ENCODE measurements around the gene PTPA.

DNA sequence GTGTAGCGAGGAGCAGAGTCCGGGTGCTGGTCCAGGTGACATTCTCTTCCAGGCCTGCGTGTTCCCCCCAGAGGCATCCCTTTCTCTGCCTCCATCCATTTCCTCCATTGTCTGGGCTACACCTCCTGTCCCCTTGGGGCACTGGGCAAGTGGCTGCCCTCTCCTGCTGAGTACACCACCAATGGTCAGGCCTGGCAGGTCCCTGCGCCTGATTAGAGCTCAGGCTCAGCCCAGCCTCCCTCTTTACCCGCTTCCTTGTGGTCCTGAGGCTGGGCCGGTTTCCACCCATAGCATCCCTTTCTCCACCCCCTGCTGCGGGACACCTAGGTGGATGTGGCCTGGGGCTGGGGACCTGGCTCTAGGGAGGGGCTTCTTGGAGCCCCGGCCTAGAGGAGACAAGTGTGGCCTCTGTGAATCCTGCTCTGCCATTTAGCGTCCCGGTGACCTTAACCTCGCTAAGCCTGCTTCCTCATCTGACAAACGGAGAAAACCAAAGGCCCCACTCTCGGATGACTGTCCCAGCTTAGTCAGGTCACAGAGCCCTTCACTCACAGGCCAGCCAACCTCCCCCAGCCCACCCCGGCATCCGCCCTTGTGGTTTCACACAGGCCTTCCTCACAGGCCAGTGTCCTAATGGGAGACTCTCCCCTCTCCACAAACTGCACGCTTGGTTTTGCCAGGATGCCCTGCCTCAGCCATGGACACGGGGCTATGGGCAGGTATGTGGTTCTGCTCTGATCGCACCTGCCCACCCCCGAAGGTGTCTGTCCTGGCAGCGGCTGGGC, 17.4 kb upstream of the PTPA start:
- TF ChIP-seq, protein P1, sequence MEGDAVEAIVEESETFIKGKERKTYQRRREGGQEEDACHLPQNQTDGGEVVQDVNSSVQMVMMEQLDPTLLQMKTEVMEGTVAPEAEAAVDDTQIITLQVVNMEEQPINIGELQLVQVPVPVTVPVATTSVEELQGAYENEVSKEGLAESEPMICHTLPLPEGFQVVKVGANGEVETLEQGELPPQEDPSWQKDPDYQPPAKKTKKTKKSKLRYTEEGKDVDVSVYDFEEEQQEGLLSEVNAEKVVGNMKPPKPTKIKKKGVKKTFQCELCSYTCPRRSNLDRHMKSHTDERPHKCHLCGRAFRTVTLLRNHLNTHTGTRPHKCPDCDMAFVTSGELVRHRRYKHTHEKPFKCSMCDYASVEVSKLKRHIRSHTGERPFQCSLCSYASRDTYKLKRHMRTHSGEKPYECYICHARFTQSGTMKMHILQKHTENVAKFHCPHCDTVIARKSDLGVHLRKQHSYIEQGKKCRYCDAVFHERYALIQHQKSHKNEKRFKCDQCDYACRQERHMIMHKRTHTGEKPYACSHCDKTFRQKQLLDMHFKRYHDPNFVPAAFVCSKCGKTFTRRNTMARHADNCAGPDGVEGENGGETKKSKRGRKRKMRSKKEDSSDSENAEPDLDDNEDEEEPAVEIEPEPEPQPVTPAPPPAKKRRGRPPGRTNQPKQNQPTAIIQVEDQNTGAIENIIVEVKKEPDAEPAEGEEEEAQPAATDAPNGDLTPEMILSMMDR (IDR thresholded peaks at IDR 0.05), result no peak
- TF ChIP-seq POLR2A (IDR thresholded peaks at IDR 0.05), result no peak

All from Peyer's patch (tissue), 4 donors.